Stimulated activated memory B cell treated with anti-CD40 and anti-IgM and Interleukin-4, amounts not matched to agents 10 μg/mL and 1 μg/mL and 100 μg/mL, for 72 hours (primary cell): ENCODE measurements around the gene TAF1.
"Not testable (repeated sequence)": the region's sequence is repeated elsewhere in the genome, so short reads cannot be mapped to it uniquely, and the experiment has no call there.

Experiments
- ATAC-seq: fragments of 150-1000 bp; cut with Tn5 transposase; 2 replicates; pipeline ENCODE4 v1.10.0; 2021
- H3K27ac Mint-ChIP-seq: one replicate; pipeline ENCODE4 v1.8.0; 2022; ENCODE audit warnings: mild to moderate bottlenecking, mixed read lengths
- H3K27me3 Mint-ChIP-seq: one replicate; pipeline ENCODE4 v1.8.0; 2022; ENCODE audit warnings: mixed read lengths
- H3K36me3 Mint-ChIP-seq: one replicate; pipeline ENCODE4 v1.8.0; 2022; ENCODE audit warnings: mixed read lengths
- H3K4me1 Mint-ChIP-seq: one replicate; pipeline ENCODE4 v1.8.0; 2022; ENCODE audit warnings: mixed read lengths
- H3K4me3 Mint-ChIP-seq: one replicate; pipeline ENCODE4 v1.8.0; 2022; ENCODE audit warnings: mild to moderate bottlenecking, moderate library complexity, mixed read lengths
- H3K9me3 Mint-ChIP-seq: one replicate; pipeline ENCODE4 v1.8.0; 2022; ENCODE audit warnings: mixed read lengths

Gene TAF1

DNA sequence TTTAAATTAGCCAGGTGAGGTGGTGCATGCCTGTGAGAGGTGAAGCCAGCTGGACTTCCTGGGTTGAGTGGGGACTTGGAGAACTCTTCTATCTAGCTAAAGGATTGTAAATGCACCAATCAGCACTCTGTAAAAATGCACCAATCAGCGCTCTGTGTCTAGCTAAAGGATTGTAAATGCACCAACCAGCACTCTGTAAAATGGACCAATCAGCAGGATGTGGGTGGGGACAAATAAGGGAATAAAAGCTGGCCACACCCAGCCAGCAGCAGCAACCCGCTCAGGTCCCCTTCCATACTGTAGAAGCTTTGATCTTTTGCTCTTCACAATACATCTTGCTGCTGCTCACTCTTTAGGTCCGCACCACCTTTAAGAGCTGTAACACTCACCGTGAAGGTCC is 147.6 kb downstream of the TAF1 start:
- H3K9me3 Mint-ChIP-seq, H3K4me3 Mint-ChIP-seq, H3K36me3 Mint-ChIP-seq, ATAC-seq, H3K27ac Mint-ChIP-seq, H3K27me3 Mint-ChIP-seq: not testable (repeated sequence)
- H3K4me1 Mint-ChIP-seq = peaks cover 21% of the 10 kb centered on the region

GRCh38 chrX:71514367-71515037 is 148.3 kb downstream of the TAF1 start:
- ATAC-seq = peak; percentile 85
- no peaks in the 10 kb centered on the region for H3K36me3 Mint-ChIP-seq
- no peaks in the 10 kb centered on the region for H3K27me3 Mint-ChIP-seq
- peaks cover 21% of the 10 kb centered on the region for H3K4me1 Mint-ChIP-seq
- peak overlapping the region; percentile 14 for H3K4me3 Mint-ChIP-seq
- H3K27ac Mint-ChIP-seq = peak overlapping the region; percentile 78
- peaks cover 6% of the 10 kb centered on the region for H3K9me3 Mint-ChIP-seq

- H3K9me3 Mint-ChIP-seq = peaks cover 6% of the 10 kb centered on the region
- ATAC-seq = no peak
- H3K4me3 Mint-ChIP-seq = no peak overlapping the region
- H3K4me1 Mint-ChIP-seq = peaks cover 21% of the 10 kb centered on the region
- no peaks in the 10 kb centered on the region for H3K27me3 Mint-ChIP-seq
- H3K27ac Mint-ChIP-seq = peak overlapping the region; percentile 78
- H3K36me3 Mint-ChIP-seq = no peaks in the 10 kb centered on the region
Observed at GRCh38 chrX:71515038-71515396, 148.9 kb downstream of the TAF1 start.
